Lower lobe of right lung (tissue), 2 donors: ENCODE measurements around the gene LGR5. TPM values are rescaled to one million over a fixed set of nuclear protein-coding genes. Genes with fewer than 3 reads are reported as not detected.

Experiments used
- ATAC-seq, 2 donors: fragments of 200-7000 bp; cut with Tn5 transposase; one replicate each; pipeline ENCODE4 v1.9.1; 2020 to 2022; ENCODE audit warnings: mild to moderate bottlenecking in 2 of 2, moderate library complexity in 2 of 2
- DNase-seq: peaks from one replicate; pipeline ENCODE4 v3.0.0-alpha.2; 2020
- H3K27ac ChIP-seq: fragments of 200-600 bp; one replicate; pipeline ENCODE4 v1.8.0; 2022
- H3K27me3 ChIP-seq: fragments of 200-600 bp; one replicate; pipeline ENCODE4 v1.8.0; 2022; ENCODE audit warnings: low read depth
- H3K36me3 ChIP-seq: fragments of 200-600 bp; one replicate; pipeline ENCODE4 v1.8.0; 2022; ENCODE audit warnings: mild to moderate bottlenecking
- H3K4me1 ChIP-seq: fragments of 200-600 bp; one replicate; pipeline ENCODE4 v1.8.0; 2022
- H3K4me3 ChIP-seq: fragments of 200-600 bp; one replicate; pipeline ENCODE4 v1.8.0; 2022; ENCODE audit warnings: mild to moderate bottlenecking
- H3K9me3 ChIP-seq: fragments of 200-600 bp; one replicate; pipeline ENCODE4 v1.8.0; 2022
- CTCF ChIP-seq: fragments of 200-600 bp; IDR thresholded peaks from one replicate; pipeline ENCODE4 v1.8.0; 2022; ENCODE audit warnings: antibody characterized with exemption, mild to moderate bottlenecking
- intact Hi-C: fragments of 100-400 bp; cut with DNase I; formaldehyde crosslinking; loops from one replicate; pipeline ENCODE4 v1.11.0; 2022
- total RNA-seq: library from RNA; stranded (reverse); fragmentation: NEBNext Ultra II Directional; extraction: Animal tissue kit (Norgen Biotek cat#: 25700); gene quantifications from one replicate; pipeline ENCODE4 v1.2.1, GENCODE V29; 2021
- donor health status: DM: no; HTN: yes; CAD: no; lungs with severe emphysema.

Gene LGR5
- total RNA-seq, 1 donor from 2014 or later, result 1.2 TPM

GRCh38 chr12:71578694-71579258, 139.2 kb downstream of the LGR5 start:
- Histone ChIP-seq H3K27me3 (no peaks in the 10 kb centered on the region), H3K9me3 (no peaks in the 10 kb centered on the region), H3K4me3 (no peak overlapping the region), H3K4me1 (no peaks in the 10 kb centered on the region), H3K36me3 (no peaks in the 10 kb centered on the region), H3K27ac (no peak overlapping the region)
- ATAC-seq (no peak), DNase-seq (no peak)
- TF ChIP-seq CTCF, result no peak
- intact Hi-C loops, result no loop called here

DNA sequence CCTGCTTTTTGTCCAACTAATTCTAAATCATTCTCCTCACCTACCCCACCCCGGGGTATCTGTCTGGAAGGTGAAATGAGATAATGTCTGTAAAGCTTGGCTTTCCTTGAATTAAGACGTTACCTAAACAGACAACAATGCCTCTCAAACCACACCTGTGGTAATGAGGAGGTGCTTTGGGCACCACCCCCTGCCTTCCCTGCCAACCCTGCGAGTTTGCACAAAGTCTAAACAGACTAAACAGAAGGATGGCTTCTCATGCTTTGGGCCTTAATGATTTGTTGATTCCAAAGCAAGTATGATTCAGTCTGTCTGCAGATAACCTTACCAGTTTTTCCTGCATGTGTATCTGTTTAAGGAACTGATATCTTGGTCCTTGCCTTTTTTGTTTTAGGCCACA, 141.6 kb downstream of the LGR5 start:
- TF ChIP-seq CTCF, result no peak

DNA sequence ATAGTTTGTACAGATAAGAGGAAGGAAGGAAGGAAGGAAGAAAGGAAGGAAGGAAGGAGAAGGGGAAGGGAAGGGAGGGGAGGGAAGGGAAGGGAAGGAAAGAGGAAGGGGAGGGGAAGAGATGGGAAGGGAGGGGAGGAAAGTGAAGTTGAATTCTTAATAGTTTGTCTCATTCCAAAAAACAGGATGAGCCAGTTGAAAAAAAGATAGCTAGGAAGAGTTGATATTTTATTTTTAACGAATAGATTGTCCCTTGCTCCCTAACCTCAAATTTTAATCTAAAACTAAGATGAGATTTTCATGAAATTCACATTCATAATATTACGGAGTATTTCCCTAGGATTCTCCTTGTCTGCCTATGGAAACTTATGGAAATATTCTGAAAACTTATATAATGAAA, 143.3 kb downstream of the LGR5 start:
- no peak for ATAC-seq
- intact Hi-C loops, result no loop called here
- H3K36me3 ChIP-seq, result no peaks in the 10 kb centered on the region

More for the DNA sequence above, 141.6 kb downstream of the LGR5 start:
- Histone ChIP-seq H3K27ac (no peak overlapping the region), H3K4me1 (no peaks in the 10 kb centered on the region), H3K27me3 (no peaks in the 10 kb centered on the region), H3K4me3 (no peak overlapping the region), H3K9me3 (no peaks in the 10 kb centered on the region), H3K36me3 (no peaks in the 10 kb centered on the region)
- no peak for DNase-seq
- intact Hi-C loops, result no loop called here
- no peak for ATAC-seq

DNA sequence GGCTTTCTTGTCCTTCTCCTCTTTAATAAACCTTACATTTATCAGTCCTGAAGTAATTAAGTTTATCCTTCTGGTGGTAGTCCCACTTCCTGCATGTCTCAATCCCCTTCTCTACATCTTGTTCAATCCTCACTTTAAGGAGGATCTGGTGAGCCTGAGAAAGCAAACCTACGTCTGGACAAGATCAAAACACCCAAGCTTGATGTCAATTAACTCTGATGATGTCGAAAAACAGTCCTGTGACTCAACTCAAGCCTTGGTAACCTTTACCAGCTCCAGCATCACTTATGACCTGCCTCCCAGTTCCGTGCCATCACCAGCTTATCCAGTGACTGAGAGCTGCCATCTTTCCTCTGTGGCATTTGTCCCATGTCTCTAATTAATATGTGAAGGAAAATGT, 144.8 kb downstream of the LGR5 start:
- intact Hi-C loops, result no loop called here
- no peak overlapping the region for H3K4me3 ChIP-seq
- no peak for ATAC-seq

More for the DNA sequence above, 143.3 kb downstream of the LGR5 start:
- Histone ChIP-seq H3K27ac (no peak overlapping the region), H3K4me3 (no peak overlapping the region), H3K4me1 (no peaks in the 10 kb centered on the region), H3K27me3 (no peaks in the 10 kb centered on the region), H3K9me3 (no peaks in the 10 kb centered on the region)
- DNase-seq, result no peak
- TF ChIP-seq CTCF, result no peak

GRCh38 chr12:71585218-71585617, 145.6 kb downstream of the LGR5 start:
- intact Hi-C loops, result no loop called here
- no peak overlapping the region for H3K27ac ChIP-seq
- ATAC-seq (no peak), DNase-seq (no peak)
- no peaks in the 10 kb centered on the region for H3K9me3 ChIP-seq
- H3K4me3 ChIP-seq, result no peak overlapping the region
- H3K4me1 ChIP-seq, result no peaks in the 10 kb centered on the region
- H3K36me3 ChIP-seq, result no peaks in the 10 kb centered on the region
- TF ChIP-seq CTCF, result no peak
- no peaks in the 10 kb centered on the region for H3K27me3 ChIP-seq

More for the DNA sequence above, 144.8 kb downstream of the LGR5 start:
- Histone ChIP-seq H3K4me1 (no peaks in the 10 kb centered on the region), H3K27me3 (no peaks in the 10 kb centered on the region), H3K36me3 (no peaks in the 10 kb centered on the region), H3K27ac (no peak overlapping the region), H3K9me3 (no peaks in the 10 kb centered on the region)
- TF ChIP-seq CTCF, result no peak
- DNase-seq, result no peak
